ENCODE data around the gene NUDT9.

GRCh38 chr4:87493115-87493514 is 70.7 kb downstream of the NUDT9 start:
- TF ChIP-seq CTCF (conservative IDR thresholded peaks at IDR 0.05; ENCODE audit: low read depth, low read length), result no peak
- no peak for TF ChIP-seq EZH2phosphoT487 (IDR thresholded peaks at IDR 0.05; ENCODE audit: borderline replicate concordance, low read length)
